Stomach (tissue), 4 donors: ENCODE results near the gene HTR3C.

Source experiments
- CTCF ChIP-seq, 7 experiments: fragments of 450-650 bp in 4 of 7; fragments of 200-600 bp in 3 of 7; sonication (generic) in 3 of 7; IDR thresholded peaks; one replicate each; pipeline ENCODE4 v1.5.1; 2016 to 2019; ENCODE audit warnings: antibody characterized with exemption in 7 of 7, control low read depth in 2 of 7, mild to moderate bottlenecking in 1 of 7
- POLR2A ChIP-seq, 4 donors: fragments of 450-650 bp; IDR thresholded peaks; one replicate each; pipeline ENCODE4 v1.6.1; 2016; ENCODE audit warnings: antibody characterized with exemption in 4 of 4, control low read depth in 2 of 4, mild to moderate bottlenecking in 1 of 4, moderate library complexity in 1 of 4

- TF ChIP-seq POLR2A (IDR thresholded peaks at IDR 0.05), result no peak
- no peak for TF ChIP-seq CTCF (IDR thresholded peaks at IDR 0.05)
Observed at GRCh38 chr3:184062637-184063036, 9.8 kb downstream of the HTR3C start.
